Measurements from ENCODE around the gene RCOR1. TPM values are rescaled to one million over a fixed set of nuclear protein-coding genes. Genes with fewer than 3 reads are reported as not detected.

Gene RCOR1
- total and polyA plus RNA-seq, 2 experiments from 2014 or later: 9.9 to 30.2 TPM

- 90% methylated on average over 3 of the region's 3 CpGs for WGBS (ENCODE audit: low lambda C conversion rate, missing lambda C conversion rate)
- no peaks in the 10 kb centered on the region for H3K9me3 ChIP-seq (ENCODE audit: low read depth)
- H3K27me3 ChIP-seq: no peaks in the 10 kb centered on the region
- no peaks in the 10 kb centered on the region for H3K9me2 ChIP-seq (replicated peaks; ENCODE audit: insufficient read depth)
- H3K36me3 ChIP-seq (replicated peaks; ENCODE audit: insufficient read depth, low read depth): no peaks in the 10 kb centered on the region
- H4K20me1 ChIP-seq (ENCODE audit: insufficient read depth, poor library complexity, severe bottlenecking): peaks cover 95% of the 10 kb centered on the region
- DNase-seq (ENCODE audit: low spot score): no peak
- TF ChIP-seq EZH2phosphoT487 (IDR thresholded peaks at IDR 0.05; ENCODE audit: low read depth, severe bottlenecking, unreplicated experiment) (no peak), CTCF (IDR thresholded peaks at IDR 0.05; ENCODE audit: poor library complexity) (no peak), EZH2 (IDR thresholded peaks at IDR 0.05; ENCODE audit: borderline replicate concordance) (no peak)
- no peak overlapping the region for H2AFZ ChIP-seq
- H3K4me3 ChIP-seq: no peak overlapping the region
- peak overlapping the region; percentile 25 for H3K27ac ChIP-seq
- H3K79me2 ChIP-seq: peaks cover 99% of the 10 kb centered on the region
- peak overlapping the region; percentile 9 for H3K4me2 ChIP-seq
- H3K4me1 ChIP-seq (ENCODE audit: insufficient read depth): peaks cover 13% of the 10 kb centered on the region
Measured at GRCh38 chr14:102663440-102663839, 71.0 kb downstream of the RCOR1 start.

GRCh38 chr14:102665621-102666020 is 73.2 kb downstream of the RCOR1 start:
- H3K79me2 ChIP-seq: peaks cover 99% of the 10 kb centered on the region
- peaks cover 90% of the 10 kb centered on the region for H4K20me1 ChIP-seq (ENCODE audit: insufficient read depth, poor library complexity, severe bottlenecking)
- TF ChIP-seq EZH2 (IDR thresholded peaks at IDR 0.05; ENCODE audit: borderline replicate concordance): no peak
- no peak for TF ChIP-seq CTCF (IDR thresholded peaks at IDR 0.05; ENCODE audit: poor library complexity)
- no peak for TF ChIP-seq EZH2phosphoT487 (IDR thresholded peaks at IDR 0.05; ENCODE audit: low read depth, severe bottlenecking, unreplicated experiment)

GRCh38 chr14:102666635-102667034 is 74.2 kb downstream of the RCOR1 start:
- WGBS (ENCODE audit: low lambda C conversion rate, missing lambda C conversion rate): 88% methylated on average over 5 of the region's 5 CpGs

More at GRCh38 chr14:102665621-102666020, 73.2 kb downstream of the RCOR1 start:
- peaks cover 14% of the 10 kb centered on the region for H3K4me1 ChIP-seq (ENCODE audit: insufficient read depth)
- no peak for DNase-seq (ENCODE audit: low spot score)
- H2AFZ ChIP-seq: no peak overlapping the region
- H3K9me3 ChIP-seq (ENCODE audit: low read depth): no peaks in the 10 kb centered on the region
- no peak overlapping the region for H3K4me3 ChIP-seq
- no peaks in the 10 kb centered on the region for H3K27me3 ChIP-seq
- H3K4me2 ChIP-seq: no peak overlapping the region
- H3K36me3 ChIP-seq (replicated peaks; ENCODE audit: insufficient read depth, low read depth): no peaks in the 10 kb centered on the region
- H3K27ac ChIP-seq: no peak overlapping the region
- 83% methylated on average over 2 of the region's 2 CpGs for whole genome bisulfite sequencing (ENCODE audit: low lambda C conversion rate, missing lambda C conversion rate)
- H3K9me2 ChIP-seq (replicated peaks; ENCODE audit: insufficient read depth): no peaks in the 10 kb centered on the region

More at GRCh38 chr14:102666635-102667034, 74.2 kb downstream of the RCOR1 start:
- no peaks in the 10 kb centered on the region for H3K9me3 ChIP-seq (ENCODE audit: low read depth)
- H2AFZ ChIP-seq: no peak overlapping the region
- no peak overlapping the region for H3K4me3 ChIP-seq
- H3K36me3 ChIP-seq (replicated peaks; ENCODE audit: insufficient read depth, low read depth): no peaks in the 10 kb centered on the region
- TF ChIP-seq EZH2 (IDR thresholded peaks at IDR 0.05; ENCODE audit: borderline replicate concordance): no peak
- TF ChIP-seq CTCF (IDR thresholded peaks at IDR 0.05; ENCODE audit: poor library complexity): no peak
- TF ChIP-seq EZH2phosphoT487 (IDR thresholded peaks at IDR 0.05; ENCODE audit: low read depth, severe bottlenecking, unreplicated experiment): no peak
- no peak for DNase-seq (ENCODE audit: low spot score)
- H3K27ac ChIP-seq: no peak overlapping the region
- no peak overlapping the region for H3K4me2 ChIP-seq
- H4K20me1 ChIP-seq (ENCODE audit: insufficient read depth, poor library complexity, severe bottlenecking): peaks cover 86% of the 10 kb centered on the region
- H3K4me1 ChIP-seq (ENCODE audit: insufficient read depth): peaks cover 14% of the 10 kb centered on the region
- peaks cover 99% of the 10 kb centered on the region for H3K79me2 ChIP-seq
- no peaks in the 10 kb centered on the region for H3K9me2 ChIP-seq (replicated peaks; ENCODE audit: insufficient read depth)
- no peaks in the 10 kb centered on the region for H3K27me3 ChIP-seq

Data from hepatocyte (in vitro differentiated cells).